Measurements from ENCODE around the gene MEGF10. TPM values are rescaled to one million over a fixed set of nuclear protein-coding genes. Genes with fewer than 3 reads are reported as not detected.

Gene MEGF10
- total RNA-seq, 1 experiment from 2014 or later: 0.03 TPM

DNA sequence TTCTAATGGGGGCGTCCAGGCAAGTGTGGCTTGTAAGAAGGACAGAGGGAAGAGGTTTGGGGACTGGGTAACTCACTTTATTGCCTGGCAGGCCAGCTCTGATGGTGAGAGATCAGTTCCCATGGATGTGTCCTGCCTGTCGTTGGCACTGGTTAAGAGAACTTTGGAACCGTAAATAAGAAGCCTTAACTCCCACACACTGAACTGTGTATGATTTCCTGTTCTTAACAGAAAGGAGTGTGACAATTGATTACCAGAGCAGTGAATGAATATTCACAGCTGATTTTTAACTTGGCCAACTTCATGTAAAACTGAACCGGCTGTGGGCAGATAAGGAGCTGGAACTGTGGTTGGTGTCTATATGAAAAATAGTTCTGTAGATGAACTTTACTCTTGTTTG lies 63.2 kb downstream of the MEGF10 start:
- no peak for DNase-seq (ENCODE audit: low spot score)
- in situ Hi-C loops (cut with HindIII; ENCODE audit: low sequenced_read_pairs): no loop called here

DNA sequence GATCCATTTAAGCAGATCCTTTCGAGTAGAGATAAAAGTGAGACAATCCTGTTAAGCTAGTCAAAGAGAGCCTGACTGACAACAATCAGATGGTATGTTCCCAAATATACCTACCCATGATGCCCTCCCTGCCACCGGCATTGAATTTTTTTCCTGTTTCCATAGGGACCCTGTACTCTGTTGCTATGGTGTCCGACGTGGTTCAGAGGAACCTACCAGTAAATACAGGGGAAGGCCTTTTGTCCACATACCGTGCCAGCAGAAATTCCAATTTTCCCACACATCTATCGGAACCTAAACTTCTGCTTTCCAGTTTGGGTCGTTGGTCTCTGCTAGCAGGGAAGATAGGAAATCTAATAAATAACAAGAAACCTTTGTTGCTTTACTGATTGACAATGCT lies 64.7 kb downstream of the MEGF10 start:
- no peak for DNase-seq (ENCODE audit: low spot score)
- in situ Hi-C loops (cut with HindIII; ENCODE audit: low sequenced_read_pairs): no loop called here

DNA sequence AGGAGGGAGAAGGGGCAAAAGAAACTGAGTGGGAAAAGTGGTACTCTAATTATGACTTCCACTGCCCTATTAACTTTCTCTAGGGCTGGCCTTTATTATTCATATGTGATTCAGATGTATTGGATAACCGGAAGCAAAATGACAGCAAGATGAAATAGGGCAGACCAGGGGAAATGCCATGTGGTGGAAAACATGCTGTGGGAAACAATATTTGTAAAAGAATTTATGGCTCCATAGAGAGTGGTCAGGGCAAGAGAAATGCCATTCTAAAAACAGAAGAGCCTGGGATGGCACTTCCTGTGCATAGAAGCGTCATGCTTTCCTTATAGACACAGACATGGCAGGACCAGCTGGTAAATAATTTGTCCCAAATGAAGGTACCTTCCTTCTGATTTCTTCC lies 67.7 kb downstream of the MEGF10 start:
- no peak for DNase-seq (ENCODE audit: low spot score)
- in situ Hi-C loops (cut with HindIII; ENCODE audit: low sequenced_read_pairs): no loop called here

DNA sequence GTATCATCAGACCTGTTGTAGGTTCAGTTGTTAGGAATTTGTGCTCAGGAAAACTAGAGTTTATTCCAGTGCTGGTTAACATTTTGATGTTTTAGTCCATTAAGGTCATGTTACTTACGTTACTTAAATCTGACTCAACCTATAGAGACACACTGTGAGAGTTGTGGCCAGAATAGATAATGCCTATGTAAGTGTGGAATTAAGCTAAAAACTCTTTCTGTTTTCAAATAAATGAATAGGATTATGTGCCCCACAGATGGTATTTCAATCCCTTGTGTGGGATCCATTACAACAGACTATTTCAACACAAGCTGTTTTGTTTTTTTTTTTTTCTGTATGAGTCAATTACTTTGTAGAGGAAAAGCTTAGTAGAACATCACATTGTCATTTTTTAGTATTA lies 68.1 kb downstream of the MEGF10 start:
- no peak for DNase-seq (ENCODE audit: low spot score)
- in situ Hi-C loops (cut with HindIII; ENCODE audit: low sequenced_read_pairs): no loop called here

DNA sequence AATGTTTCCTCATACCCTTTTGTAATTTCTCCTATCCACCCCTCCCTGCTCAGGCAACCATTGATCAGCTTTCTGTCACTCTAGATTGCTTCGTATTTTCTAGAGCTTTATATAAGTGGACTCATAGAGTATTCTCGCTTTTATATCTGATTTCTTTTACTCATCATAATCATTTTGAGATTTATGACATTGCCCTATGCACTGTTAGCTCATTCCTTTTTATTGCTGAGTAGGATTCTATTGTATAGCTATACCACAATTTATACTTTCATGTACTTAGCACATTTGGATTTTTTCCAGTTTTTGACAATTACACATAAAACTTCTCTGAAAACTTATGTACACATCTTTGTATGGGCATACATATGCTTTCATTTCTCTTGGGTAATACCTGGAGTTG lies 68.9 kb downstream of the MEGF10 start:
- in situ Hi-C loops (cut with HindIII; ENCODE audit: low sequenced_read_pairs): no loop called here
- DNase-seq (ENCODE audit: low spot score): no peak

DNA sequence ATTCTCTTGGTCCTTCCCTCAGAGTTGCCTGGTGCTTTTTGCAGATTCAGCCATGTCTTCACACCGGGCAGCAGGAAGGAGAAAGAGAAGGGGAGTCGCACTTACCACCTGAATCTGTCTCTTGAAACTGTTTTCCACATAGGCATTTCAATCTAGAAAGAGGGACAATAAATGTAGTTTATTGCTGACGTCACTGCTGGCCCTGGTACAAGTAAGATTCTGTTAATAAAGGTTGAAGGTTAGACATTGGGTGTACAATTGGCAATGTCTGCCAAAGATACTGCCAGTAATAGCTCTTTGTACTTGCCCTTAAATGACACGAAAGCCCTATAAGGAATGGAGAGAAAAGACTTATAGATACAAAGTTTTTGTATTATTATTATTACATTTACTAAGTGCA lies 72.8 kb downstream of the MEGF10 start:
- in situ Hi-C loops (cut with HindIII; ENCODE audit: low sequenced_read_pairs): no loop called here
- no peak for DNase-seq (ENCODE audit: low spot score)

DNA sequence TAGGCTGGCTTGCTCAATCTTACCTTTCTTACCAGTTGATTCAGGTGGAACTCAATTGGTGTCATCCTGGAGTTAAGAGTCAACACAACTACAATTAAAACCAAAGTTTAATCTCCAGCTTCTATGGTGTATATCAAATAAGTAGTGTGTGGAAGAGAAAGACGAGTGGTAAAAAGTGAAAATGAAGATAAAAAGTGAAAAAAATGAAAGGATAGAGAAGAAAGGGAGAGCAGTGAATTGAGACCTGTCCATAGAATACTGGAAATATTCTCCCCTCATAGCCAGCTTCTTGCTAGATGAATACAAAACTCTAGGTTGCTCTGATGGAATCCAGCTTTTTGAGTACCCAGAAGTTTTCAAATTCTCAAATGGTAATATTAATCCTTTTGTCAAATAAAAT lies 76.4 kb downstream of the MEGF10 start:
- DNase-seq (ENCODE audit: low spot score): no peak
- in situ Hi-C loops (cut with HindIII; ENCODE audit: low sequenced_read_pairs): no loop called here

DNA sequence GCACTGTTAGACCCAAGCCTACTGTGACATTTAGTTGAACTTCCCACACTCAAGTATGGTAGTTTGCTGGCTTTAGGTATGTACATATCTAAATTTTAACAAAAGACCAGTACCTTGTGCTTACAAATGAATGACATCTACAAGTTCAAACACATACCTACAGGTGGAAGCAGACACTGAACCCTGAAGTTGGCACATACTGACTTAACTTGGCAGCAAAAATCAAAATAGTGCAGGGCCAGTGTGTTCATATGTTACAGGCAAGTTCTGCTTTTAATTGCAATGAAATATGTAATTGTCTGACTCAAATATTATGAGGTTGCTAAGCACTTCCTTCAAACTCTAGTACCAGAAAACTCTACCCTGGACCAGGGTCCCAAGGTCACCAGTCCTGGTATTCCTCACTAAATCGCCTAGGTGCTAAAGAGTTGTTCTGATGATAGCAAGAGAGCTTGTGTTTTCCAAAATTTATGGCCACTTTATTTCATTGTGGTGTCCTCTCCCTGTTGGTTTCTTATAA lies 77.4 kb downstream of the MEGF10 start:
- no peak for DNase-seq (ENCODE audit: low spot score)
- in situ Hi-C loops (cut with HindIII; ENCODE audit: low sequenced_read_pairs): no loop called here

DNA sequence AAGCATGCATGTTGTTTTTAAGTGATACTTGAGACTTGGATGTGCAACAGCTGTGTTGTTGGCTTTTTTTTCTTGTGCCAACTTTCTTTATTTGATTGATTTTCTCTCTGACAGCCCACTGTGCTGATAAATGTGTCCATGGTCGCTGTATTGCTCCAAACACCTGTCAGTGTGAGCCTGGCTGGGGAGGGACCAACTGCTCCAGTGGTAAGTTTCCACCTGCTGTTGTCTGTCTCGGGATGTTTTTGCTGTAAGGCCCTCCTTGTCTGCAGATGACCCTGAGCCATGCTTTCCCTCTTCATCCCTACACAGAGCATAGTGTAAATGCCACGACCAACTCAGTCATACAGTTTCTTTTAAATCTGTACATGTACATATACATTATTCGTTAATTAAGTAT lies 79.2 kb downstream of the MEGF10 start:
- no peak for DNase-seq (ENCODE audit: low spot score)
- in situ Hi-C loops (cut with HindIII; ENCODE audit: low sequenced_read_pairs): no loop called here

DNA sequence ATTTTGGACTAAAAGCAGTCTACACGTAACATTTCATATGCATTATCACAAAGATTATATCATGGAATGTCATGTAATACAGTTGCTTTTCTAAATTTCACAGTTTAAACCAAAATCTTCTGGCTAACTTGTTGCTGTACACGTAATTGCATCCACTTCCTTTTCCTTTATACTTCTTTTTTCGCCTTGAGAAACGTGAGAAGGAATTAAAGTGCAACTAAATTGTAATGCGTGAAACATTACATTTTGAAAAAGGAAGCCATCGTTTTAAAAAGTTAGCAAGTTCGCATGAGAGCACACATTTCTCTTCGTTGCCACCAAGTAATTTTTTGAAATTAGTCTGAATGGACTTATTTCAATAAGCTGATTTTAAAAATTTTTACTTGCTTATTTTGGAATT lies 80.0 kb downstream of the MEGF10 start:
- no peak for DNase-seq (ENCODE audit: low spot score)
- in situ Hi-C loops (cut with HindIII; ENCODE audit: low sequenced_read_pairs): no loop called here

DNA sequence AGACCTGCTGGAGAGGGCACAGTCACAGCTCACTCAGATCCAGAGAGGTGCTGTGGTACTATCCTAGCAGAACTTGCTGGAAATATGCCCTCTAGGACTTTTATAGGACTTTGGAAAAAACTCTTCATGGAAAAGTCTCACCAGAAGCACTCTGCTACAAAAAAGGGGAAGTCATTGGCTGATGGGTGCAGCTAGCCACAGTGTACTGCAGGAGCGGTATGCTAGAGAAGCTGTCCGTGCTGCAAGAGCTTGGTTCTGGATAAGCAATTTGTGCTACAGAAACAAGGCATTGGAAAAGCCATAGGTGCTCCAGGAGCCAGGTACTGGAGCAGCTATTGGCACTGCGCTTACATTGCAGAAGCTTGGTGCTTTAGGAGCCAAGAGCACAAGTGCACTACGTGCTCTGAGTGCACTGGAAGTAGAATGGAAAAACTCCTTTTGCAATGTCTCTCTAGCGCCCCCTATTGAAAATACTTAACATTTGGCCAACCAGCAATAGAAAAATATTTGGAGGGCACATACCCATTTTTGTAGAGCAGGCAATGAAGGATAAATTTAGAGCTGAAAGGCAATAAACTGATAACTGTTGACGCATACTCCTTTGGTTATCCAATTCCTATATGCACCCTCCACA lies 83.4 kb downstream of the MEGF10 start:
- DNase-seq (ENCODE audit: low spot score): no peak
- in situ Hi-C loops (cut with HindIII; ENCODE audit: low sequenced_read_pairs): no loop called here

DNA sequence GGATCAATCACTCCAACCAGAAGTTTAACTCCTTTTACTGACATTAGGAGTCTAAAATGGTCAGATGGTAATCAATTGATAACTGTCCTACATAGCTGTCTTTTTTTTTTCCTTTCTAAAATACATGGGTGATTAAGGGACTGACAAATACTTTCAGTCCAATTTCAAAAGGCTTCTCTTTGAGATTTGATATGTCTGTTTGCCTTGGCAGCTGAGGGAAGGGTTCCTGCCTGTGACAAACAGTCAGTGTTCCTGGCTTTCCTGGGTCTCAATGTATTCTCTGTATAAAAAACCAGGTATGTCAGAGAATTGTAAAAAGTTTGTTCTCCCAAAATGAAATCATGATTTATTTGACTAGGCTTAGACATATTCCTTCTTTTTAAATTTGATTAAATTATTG lies 84.5 kb downstream of the MEGF10 start:
- in situ Hi-C loops (cut with HindIII; ENCODE audit: low sequenced_read_pairs): no loop called here
- DNase-seq (ENCODE audit: low spot score): no peak

DNA sequence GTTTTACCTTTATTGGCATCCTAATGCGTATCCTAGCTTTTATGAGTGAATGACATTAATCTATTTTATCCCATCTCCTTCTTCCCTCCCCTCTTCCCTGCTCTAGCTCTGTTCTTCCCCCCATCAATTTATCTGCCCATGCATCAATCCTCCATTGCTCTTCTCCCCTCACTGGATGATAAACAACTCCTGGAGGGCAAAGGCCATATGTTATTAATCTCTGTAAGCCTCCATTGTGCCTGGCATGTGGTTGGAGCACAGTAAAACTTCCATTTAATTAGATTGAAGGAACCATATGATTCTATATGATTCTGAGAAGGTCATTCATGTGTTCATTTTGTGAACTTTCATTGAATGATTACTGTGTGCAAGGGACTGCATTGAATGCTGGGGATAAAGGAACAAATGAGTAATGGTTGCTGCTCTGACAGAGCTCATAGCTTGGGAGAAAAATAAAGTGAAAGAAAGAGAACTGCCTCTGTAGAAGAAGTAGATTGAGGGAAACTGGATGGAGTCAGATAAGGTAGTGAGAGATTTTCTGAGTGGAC lies 85.0 kb downstream of the MEGF10 start:
- in situ Hi-C loops (cut with HindIII; ENCODE audit: low sequenced_read_pairs): no loop called here
- DNase-seq (ENCODE audit: low spot score): no peak

DNA sequence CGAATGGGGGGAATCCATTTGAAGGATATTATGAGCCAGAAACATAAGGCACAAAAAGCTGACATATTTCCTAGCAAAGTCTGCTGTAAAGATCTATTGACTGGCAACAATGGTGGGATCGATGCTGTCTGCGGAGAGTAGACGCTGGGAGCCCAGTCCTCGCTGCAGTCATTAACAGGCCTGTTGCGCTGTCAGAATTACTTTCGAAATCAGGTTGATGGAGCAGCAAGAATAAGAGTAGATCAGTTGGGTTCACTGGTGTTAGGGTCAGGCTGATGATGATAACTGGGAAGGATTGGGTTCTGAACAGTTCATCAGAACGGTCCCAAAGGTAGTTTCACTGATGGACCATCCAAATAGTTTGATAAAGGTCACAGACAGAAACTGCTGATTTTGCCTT lies 87.1 kb downstream of the MEGF10 start:
- no peak for DNase-seq (ENCODE audit: low spot score)
- in situ Hi-C loops (cut with HindIII; ENCODE audit: low sequenced_read_pairs): no loop called here

DNA sequence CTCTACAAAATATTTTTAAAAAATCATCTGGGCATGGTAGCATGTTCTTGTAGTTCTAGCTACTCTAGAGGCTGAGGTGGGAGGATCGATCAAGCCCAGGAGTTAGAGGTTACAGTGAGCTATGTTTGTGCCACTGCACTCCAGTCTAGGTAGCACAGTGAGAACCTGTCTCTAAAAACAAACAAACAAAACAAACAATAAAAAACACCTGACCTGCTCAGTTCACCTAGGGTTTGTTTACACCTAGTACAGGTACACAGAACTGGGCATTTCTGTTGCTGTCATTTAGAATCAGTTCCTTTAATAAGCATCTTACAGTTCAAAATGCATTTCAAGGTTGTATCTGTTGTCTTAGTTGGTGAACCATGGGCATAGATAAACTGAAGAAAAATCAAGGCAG lies 95.3 kb downstream of the MEGF10 start:
- in situ Hi-C loops (cut with HindIII; ENCODE audit: low sequenced_read_pairs): no loop called here
- DNase-seq (ENCODE audit: low spot score): no peak

DNA sequence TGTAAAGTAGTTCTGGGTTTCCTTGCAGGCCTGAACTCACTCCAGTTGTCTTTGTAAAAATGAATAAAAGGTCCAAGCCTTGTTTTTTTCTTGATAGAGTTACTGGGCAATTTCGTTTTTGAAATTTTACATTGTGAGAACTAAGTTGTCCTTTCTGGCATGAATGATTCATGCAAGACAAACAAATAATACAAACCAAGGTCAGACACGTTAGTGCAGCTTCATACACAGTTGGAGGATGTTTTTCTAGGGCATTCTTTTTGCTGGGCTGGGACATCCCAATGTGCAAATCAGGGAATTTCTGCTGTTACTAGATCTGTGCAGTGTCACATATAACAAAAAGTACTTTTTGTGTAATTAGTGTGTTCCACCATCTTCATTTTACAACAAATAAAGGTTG lies 96.0 kb downstream of the MEGF10 start:
- no peak for DNase-seq (ENCODE audit: low spot score)
- in situ Hi-C loops (cut with HindIII; ENCODE audit: low sequenced_read_pairs): no loop called here

DNA sequence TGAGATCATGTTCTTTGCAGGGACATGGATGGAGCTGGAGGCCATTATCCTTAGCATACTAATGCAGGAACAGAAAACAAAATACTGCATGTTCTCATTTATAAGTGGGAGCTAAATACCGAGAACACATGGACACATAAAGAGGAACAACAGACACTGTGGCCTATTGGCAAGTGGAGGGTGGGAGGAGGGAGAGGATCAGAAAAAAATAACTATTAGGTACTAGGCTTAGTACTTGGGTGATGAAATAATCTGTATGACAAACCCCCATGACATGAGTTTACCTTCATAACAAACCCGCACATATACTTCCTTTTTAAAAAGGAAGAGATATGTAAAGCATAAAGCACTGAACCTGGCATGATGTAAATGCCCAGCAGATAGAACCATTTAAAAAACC lies 99.0 kb downstream of the MEGF10 start:
- in situ Hi-C loops (cut with HindIII; ENCODE audit: low sequenced_read_pairs): no loop called here
- DNase-seq (ENCODE audit: low spot score): no peak

DNA sequence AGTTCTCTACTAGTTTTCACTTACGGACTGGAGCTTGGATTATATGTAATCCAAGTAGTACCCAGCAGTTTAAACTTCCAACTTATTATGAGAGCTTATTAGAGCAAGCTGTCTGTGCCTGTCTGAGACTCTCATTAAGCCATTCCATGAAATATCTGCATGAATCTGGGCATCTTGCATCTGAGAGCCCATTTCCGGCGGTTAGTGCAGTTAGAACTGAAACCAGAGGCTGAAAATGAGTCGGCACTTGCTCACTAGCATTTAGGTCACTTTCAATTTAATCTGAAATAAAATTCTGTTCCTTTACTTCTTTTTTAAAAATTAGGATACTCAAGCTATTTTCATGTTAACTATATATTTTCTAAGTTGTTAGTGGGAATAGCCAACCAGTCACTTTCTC lies 102.2 kb downstream of the MEGF10 start:
- DNase-seq (ENCODE audit: low spot score): no peak
- in situ Hi-C loops (cut with HindIII; ENCODE audit: low sequenced_read_pairs): no loop called here

DNA sequence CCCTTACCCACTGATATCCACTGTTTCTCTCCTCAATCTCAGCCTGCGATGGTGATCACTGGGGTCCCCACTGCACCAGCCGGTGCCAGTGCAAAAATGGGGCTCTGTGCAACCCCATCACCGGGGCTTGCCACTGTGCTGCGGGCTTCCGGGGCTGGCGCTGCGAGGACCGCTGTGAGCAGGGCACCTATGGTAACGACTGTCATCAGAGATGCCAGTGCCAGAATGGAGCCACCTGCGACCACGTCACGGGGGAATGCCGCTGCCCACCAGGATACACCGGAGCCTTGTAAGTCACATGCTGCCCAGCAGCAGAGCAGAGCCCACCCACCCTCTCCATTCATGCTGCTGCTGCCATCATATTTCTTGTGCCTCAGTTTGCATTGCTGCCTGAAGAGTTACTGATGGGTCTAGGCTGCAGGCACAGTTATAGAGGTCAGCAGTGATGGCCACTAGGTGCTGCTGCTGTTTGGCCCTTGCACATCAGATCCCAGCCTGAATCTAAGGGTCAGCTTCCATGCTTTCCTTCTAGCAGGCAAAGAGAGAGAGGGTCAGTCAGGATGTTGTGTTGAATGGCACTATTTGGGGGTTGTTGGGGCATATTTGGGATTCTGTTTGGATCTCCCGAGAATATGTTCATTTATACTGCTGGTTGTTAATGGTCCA lies 106.0 kb downstream of the MEGF10 start:
- in situ Hi-C loops (cut with HindIII; ENCODE audit: low sequenced_read_pairs): no loop called here
- DNase-seq (ENCODE audit: low spot score): no peak

DNA sequence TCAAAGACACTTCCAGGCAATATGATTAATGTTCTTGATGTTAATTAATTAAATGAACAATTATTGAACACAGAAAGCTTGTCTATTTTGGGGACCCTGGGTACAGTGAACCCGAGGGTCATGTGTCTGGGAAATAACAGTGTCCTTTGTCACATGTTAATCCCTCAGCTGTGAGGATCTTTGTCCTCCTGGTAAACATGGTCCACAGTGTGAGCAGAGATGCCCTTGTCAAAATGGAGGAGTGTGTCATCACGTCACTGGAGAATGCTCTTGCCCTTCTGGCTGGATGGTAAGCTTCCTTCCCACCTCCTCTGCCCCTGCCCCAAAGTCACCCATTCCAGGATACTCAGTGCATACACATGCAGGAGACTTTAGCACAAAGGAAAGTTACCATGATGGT lies 107.9 kb downstream of the MEGF10 start:
- DNase-seq (ENCODE audit: low spot score): no peak
- in situ Hi-C loops (cut with HindIII; ENCODE audit: low sequenced_read_pairs): no loop called here

DNA sequence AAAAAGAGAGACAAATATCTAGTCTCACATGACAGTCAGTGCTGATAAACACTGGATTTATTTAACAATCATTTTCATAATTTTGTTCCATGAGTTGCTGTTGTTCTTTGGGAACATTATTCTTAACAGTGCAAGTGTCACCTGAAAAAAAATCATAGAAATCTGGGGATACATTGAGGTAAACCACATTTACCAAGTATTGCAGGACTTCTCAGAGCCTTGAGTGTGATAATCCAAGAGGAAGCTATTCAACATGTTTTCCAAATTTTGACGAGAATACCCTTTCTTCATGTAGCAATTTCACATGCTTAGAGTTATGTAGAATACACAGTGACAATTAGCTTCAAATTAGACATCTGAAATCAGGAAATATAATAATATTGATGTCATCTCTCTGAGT lies 108.5 kb downstream of the MEGF10 start:
- in situ Hi-C loops (cut with HindIII; ENCODE audit: low sequenced_read_pairs): no loop called here
- DNase-seq (ENCODE audit: low spot score): no peak
